DMS 273 treated with DMSO at 0.1 percent for 48 hours (cell line): Measurements from ENCODE around the gene OLFML2A.

Experiments used
- DNase-seq: peaks from one replicate; lab custom pipeline; 2025; lab: John Stamatoyannopoulos, UW

OLFML2A gene

DNA sequence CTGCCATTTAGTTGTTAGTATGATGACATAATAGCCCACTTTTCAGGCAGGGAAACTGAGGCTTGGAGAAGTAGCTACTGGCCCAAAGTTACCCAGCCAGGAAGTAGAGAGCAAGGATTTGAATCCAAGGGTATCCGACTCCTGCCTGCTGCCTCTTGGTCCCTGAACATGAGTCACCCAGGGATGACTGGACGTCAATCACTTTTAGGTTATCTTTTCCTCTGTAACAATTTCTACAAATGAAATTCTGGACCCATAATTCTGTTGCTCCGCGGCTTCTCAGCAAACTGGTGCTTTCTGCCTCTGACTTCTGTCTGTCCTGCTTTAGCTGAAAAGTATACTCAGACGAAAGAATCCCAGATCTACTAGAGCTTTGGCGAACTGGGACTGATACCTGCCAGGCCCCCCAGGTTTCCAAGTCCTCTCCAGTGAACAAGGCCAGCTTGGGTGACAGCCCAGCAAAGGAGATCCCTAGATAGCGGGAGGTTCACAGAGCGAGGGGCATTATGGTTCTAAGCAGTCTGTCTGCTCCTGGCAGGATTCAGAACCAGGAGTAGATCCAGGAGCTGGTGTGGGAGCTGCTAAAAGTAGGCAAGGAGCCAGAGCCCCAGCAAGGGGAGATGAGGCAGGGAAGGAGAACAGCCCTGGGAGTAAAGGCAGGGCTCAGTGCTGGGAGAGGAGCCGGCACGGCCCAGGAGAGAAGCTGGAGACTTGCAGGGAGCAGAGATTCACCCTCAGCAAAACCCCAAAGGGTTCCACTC, 20.6 kb downstream of the OLFML2A start:
- DNase-seq, result no peak

DNA sequence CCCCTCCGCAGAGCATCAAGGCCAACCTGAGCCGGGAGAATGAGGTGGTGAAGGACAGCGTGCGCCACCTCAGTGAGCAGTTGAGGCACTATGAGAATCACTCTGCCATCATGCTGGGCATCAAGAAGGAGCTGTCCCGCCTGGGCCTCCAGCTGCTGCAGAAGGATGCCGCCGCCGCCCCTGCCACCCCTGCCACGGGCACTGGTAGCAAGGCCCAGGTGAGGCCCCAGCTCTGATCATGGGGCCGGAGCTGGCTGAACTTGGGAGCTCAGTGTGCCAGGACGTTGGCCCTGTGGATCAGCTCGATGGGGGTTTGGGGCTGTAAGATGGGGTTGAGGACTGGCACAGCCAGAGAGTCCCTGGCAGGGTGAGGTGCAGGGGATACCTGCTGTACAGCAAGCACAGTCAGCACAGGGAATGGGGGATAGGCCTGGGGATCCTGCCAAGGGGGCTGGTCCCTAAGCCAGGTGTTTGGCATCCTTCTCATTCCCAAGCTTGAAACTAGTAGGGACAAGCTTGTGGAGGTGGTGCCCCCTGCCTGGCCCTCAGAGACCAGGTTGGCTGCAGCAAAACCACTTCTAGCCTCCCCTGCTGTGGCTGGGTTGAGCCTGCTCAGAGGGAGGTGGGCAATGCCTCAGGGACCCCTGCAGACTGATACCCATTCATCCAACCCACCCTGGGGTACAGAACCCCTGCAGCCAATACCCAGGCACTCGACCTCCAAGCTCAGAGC, 22.5 kb downstream of the OLFML2A start:
- DNase-seq, result no peak

DNA sequence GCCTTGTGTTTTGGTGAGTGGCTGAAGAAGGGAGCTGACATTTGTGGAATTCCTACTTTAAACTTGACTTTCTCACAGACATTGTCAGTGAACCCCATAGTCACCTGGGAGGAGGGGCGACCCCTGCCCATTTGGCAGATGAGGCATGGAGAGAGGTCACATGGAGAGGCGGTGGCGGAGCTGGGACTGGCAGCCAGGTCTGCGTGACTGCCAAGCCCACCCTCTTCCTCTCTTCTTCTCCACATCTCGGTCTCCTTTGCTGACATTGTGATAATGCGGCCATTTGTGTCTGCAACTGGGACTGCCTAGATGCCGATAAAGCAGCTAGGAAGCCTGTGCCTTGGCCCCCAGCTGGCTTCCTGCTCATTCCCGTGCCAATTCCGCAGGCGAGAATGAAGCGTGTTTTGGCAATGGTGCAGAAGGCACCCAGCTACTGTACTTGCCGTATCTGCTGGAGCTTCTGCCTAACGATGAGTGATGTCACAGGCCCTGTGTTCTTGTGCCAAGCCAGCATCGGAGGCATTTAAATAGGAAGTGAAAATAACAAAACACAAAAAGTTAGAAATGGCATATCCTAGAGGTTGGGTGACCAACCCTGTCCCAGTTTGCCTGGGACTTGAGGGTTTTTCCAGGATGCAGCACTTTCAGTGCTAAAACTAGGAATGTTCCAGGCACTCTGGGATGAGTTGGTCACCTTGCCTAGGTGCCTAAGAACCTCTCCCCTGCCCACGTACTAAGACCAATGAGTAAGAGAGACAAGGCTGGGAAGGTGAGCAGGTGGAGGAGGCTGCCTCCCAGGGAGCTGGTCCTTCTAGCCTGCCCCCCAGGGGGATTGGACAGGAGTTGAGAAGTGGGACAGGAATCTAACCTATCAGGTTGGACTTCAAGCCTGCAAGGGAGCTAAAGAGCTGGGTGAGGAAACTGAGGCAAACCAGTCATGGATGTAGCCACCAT, 23.6 kb downstream of the OLFML2A start:
- no peak for DNase-seq

DNA sequence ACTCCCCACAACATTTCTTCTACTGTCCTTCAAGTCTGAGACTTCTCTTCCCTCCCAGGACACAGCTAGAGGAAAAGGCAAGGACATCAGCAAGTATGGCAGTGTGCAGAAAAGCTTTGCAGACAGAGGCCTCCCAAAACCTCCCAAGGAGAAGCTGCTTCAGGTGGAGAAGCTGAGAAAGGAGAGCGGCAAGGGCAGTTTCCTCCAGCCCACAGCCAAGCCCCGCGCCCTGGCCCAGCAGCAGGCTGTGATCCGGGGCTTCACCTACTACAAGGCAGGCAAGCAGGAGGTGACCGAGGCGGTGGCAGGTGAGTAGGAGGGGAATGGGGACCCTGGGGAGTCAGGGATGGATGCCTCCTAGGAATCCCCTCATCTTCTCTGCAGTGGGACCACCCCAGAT, 24.4 kb downstream of the OLFML2A start:
- DNase-seq, result no peak

DNA sequence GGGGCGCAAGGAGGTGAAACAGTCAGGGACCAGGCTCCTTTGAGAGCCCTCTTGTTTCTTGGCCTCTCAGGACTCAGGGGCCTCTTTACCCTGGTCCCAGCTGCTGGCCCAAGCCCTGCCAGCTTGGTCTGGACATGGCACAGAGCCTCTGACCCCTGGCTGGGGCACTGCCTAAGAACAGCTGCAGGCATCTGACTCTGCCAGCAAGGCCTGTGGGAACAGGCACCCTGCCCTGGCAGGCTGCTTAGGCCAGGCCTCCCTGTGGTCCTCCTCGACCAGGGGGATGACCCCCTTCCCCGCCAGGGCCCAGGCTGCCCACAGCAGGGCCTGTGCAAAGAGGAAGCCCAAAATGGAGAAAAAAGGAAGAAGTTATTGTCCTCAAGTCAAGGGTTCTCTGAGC, 25.5 kb downstream of the OLFML2A start:
- no peak for DNase-seq

DNA sequence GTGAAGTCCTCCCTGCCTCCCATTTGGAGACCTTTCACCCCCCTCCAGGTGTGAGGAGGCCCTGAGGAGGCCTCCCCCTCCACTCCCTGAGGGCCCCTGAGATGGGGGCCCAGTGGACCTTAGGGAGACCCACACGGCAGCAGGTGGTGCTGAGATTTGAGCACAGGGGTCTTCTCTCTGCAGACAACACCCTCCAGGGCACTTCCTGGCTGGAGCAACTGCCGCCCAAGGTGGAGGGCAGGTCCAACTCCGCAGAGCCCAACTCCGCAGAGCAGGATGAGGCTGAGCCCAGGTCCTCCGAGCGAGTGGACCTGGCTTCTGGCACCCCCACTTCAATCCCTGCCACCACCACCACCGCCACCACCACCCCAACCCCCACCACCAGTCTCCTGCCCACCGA, 27.0 kb downstream of the OLFML2A start:
- DNase-seq, result no peak

DNA sequence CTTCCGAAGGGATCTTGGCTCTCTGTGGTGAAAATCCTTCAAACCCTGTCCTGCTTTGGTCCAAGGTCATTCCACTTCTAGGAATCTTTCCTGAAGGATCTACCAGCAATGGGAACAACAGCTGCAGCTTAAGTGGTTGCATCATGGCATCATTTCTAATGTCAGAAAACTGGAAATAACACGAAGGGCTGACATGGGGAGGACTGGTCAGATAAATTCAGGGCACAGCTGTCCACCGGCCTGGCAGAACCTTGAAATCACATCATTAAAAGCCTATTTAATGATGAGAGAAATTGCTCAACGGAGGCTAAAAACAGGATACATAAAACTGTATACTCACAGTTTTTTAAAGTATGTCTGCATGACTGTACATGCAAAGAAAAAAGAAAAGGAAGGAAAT, 28.3 kb downstream of the OLFML2A start:
- DNase-seq, result no peak

DNA sequence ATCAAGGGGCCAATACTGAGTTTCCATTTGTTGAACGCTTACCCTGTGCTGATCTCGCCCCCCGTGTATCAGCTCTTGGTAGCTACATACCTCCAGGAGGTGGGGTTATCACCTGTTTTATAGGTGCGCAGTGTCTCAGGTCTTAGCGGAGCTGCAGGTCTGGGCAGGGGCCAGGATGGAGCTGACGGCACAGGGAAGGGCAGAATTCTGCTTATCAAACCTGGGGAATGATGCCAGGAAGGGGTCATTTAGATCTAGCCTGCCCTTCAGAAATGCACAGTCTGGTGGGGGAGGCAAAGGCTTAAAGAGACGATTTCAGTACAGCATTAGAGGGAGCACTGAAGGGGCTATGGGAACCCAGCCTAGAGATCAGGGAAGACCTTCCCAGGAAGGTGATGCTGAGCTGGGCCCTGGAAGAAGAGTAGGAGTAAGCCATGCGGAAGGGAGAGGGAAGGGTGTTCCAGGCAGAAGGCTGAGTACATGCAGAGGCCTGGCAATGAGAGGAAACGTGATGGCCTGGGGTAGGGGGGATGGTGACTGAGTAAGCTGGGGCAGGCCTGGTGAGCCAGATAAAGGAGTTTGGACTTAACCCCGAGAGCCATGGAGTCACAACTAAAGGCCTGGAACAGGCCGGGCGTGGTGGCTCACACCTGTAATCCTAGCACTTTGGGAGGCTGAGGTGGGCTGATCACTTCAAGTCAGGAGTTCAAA, 31.5 kb downstream of the OLFML2A start:
- DNase-seq, result no peak

DNA sequence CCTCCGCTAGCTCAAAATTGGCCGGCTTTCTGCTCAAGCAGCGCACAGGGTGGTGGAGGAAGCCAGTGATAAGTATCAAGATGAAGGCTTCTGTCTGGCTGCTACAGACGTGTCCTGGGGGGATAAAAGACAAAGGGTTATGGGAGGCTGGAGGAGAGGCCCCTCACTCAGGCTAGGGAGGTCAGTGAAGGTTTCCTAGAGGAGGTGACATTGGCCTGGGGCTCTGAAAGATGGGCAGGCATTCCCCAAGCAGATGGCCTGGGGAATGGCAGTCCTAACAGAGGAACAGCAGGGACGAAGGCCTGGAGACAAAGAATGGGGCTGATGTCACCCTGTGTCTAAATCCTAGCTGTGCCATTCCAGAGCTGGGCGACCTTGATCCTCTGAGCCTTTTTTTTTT, 32.3 kb downstream of the OLFML2A start:
- no peak for DNase-seq

DNA sequence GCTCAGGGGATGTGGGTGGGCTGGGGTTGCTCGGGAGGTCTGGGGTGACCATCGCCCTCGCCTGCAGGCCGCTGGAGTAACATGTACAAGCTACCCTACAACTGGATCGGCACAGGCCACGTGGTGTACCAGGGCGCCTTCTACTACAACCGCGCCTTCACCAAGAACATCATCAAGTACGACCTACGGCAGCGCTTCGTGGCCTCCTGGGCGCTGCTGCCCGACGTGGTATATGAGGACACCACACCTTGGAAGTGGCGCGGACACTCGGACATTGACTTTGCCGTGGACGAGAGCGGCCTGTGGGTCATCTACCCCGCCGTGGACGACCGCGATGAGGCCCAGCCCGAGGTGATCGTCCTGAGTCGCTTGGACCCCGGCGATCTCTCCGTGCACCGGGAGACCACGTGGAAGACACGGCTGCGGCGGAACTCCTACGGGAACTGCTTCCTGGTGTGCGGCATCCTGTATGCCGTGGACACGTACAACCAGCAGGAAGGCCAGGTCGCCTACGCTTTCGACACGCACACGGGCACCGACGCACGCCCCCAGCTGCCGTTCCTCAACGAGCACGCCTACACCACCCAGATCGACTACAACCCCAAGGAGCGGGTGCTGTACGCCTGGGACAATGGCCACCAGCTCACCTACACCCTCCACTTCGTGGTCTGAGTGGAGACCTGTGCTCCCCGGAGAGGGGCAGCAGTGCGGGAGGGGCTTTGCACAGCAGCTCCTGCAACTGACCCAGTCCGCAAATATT, 33.0 kb downstream of the OLFML2A start:
- no peak for DNase-seq

DNA sequence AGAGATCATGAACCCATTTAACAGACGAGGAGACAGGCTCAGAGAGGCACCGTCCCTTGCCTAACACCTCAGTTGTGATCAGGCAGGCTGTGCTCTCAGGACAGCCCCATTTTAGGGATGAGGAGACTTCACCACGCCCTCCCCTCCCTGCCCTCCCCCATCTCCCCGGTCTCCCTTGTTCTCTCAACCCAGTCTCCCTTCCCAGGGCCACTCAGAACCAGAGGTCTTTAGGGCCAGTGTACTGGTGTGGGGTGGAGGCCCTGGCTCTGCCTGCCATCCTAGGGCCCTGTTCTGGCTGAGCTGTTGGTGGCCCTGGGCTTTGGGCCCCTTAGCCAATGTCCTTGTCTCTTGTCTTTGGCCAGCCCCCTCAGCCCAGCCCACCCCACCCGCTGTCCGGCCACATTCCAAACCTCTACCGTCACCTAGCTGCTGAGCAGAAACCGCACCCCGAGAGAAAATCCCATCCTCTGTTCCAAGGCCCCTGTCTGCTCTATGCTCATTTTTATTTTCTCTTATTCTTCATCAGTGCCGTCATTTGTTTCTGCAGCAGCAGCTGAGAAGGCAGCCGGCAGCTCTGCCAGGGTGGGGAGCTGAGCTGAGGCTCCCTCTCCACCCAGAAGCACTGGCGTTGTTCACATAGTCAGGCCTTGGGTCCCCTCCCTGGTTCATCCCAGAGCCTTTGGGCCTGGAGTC, 33.9 kb downstream of the OLFML2A start:
- DNase-seq, result no peak

DNA sequence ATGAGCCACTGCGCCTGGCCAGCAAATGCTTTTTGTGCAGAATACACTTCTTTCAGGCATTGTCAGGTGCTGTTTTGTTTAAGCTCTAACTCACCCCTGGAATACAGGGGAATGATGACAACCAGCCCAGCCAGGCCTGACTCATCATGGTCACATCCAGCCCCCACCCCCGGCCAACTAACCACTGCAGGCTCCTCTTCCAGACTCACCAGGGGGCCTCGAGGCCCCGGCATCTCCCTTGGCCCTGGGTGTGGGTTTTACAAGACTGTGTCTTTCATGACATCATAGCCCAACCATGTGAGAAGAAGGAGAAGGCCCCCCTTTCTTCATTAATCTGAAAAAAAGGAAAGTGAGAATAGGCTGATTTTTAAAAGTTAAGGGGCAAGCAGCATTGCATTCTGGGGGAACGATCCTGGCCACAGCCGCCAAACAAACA, 35.5 kb downstream of the OLFML2A start:
- no peak for DNase-seq

DNA sequence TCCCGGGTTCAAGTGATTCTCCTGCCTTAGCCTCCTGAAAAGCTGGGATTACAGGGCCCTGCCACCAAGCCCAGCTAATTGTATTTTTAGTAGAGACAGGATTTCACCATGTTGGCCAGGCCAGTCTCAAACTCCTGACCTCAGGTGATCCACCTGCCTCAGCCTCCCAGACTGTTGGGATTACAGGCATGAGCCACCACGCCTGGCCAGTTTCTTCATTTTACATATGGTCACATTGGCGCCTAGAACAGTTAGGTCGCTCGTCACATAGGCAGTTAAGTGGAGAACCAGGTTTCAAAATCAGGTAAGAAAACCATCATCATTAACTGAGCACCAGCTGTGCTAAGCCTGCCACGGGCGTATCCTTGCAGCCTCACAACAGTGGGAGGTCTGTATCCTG, 36.1 kb downstream of the OLFML2A start:
- DNase-seq, result no peak

DNA sequence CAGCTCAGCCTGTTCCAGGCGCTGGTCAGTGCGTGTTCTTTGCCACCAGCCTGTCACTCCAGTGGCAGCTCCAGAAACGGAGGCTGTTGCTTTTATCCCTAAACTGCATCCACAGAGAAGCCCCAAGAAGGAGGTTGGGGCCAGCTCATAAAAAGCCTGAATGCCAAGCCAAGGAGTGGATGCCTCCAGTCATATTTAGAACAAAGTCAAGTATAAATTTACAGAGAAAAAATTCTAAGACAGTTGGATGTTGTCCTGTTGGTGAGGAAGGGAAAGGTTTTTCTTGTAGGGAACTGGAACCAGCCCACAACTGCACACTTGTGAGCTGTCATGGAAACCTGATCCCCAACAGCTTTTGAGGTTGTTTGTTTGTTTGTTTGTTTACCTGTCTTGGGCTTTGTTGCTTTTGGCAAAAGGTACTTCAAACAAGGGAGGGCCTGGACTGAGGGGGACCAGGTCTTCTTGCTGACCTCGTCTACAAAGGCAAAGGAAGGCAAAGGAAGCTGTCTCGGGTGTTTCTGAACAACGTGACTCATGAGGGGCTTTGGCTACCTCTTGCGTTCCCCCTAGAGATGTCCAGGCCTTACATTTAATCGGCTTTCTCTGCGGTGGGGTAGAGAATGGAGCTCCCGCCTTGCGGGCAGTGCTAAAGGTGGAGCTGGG, 36.7 kb downstream of the OLFML2A start:
- DNase-seq, result no peak

DNA sequence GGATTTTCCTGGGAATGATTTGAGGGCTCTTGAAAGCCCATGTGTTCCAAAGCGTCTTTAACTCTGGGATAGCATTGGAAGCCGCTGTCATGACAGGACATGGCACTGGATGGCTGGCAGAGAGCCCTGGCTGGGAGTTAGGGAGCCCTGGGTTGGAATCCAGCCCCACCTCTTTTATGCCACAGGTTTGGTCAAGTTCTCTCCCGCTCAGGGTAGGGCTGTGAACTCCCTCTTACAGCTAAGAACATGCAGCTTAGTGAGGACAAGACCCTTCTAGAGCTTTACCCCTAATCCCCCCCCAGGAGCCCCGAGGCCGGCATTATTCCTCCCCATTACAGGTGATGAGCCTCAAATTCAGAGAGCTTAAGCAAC, 37.2 kb downstream of the OLFML2A start:
- DNase-seq, result no peak

DNA sequence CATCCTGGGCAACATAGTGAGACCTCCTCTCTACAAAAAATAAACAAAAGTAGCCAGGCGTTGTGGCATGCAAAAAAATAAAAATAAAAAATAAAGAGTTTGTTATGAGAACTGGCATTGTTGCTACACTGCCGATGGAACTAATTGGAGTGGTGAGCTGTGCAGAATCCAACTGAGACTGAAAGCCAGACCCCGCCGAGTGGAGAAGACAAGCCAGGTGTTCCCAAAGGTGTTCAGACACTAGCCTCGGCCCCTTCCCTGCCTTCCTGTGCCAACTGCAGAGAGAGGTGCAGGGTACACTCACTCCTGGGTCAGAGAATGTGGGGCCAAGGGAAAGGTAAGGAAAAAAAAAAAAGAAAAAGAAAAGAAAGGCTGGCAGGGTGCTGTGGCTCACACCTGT, 38.7 kb downstream of the OLFML2A start:
- DNase-seq, result no peak

DNA sequence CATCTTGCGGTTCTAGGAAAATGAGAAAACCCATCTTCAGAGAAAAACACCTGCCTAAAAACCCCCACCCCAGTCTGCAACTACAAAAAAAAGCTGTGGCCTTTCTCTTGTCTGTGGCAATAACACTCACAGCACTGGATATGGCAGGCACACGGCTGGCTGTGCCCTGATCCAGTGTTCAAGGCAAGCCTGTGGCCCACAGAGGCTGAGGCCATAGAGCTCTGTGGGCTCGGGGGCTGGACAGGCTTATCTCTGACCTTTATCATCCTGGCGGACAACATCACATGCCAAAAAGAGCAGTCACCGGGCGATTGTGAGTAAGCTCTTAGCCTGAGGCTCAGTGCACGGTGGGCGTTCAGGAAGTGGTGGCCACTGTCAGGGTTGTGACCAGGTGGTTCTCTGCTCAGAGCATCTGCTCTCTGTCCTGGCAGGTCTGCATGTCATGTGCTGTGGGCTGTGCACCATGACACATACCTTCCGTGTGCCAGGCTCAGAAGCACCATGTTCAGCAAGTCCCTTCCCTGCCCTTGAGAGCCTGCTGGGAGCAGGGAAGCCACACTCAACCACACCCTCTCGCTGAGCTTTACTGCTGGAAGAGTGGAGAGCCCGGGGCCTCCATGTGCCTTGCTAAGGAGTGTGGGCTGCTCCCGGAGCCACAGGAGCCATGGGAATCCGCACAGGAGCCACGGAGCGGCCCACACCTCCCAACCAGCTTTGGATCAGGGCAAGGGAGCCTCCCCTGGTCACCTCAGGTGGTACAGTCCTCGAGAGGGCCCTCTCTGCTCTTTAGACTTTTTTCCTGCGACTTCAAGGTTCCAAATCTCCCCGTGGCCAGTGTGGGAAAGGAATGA, 41.7 kb downstream of the OLFML2A start:
- DNase-seq, result no peak

DNA sequence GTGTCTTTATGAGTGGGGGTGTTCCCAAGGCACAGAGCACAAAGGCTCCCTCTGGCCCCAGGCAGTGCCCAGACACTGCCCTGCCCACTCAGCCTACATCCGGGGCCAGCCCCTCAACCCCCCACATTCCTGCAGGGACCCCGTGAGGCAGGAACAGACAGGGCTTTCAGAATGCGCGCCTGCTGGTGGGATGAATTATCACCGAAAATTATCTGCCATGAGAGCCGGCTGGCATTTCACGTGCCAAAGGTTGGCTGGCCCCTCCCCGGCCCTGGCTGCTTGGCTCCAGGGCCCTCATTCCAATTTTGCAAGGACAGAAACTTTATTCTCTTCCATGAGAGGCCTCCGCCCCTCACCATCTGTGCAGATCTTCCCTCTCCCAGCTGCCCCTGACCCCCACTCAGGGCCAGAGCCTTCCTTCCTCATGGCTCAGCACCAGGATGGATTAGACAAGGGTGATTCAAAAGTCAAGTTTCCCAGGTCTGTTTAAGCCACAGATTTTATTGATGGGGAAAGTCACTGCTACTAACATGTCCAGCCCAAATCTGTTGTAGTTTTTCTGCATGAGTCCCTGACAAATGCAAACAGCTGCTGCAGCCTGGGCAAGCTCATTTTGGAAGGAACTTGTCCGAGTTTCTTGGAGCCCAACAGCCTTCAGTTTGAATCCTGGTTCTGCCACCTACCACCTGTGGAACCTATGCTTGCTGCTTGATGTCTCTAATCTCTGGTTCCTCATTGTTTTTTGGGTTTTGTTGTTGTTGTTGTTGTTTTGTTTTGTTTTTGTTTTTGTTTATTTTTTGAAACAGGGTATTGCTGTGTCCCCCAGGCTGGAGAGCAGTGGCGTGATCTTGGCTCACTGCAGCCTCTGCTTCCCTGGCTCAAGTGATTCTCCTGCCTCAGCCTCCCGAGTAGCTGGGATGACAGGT, 44.0 kb downstream of the OLFML2A start:
- peak; percentile 81 for DNase-seq
